NCI-H2196 treated with DMSO at 0.1 percent for 48 hours (cell line): ENCODE measurements around the gene GRK1.

Experiments
- DNase-seq: peaks from one replicate; lab custom pipeline; 2025; ENCODE audit not compliant: unreplicated experiment; lab: John Stamatoyannopoulos, UW

The GRK1 gene

GRCh38 chr13:113756441-113757097 lies 89.5 kb downstream of the GRK1 start:
- no peak for DNase-seq

- peak; percentile 3 for DNase-seq
These were observed 91.9 kb downstream of the GRK1 start, which contains the start of gene TMEM255B for GRCh38 chr13:113758651-113759524. Gene TMEM255B (plus strand): TSS chr13:113759226. CDS start chr13:113759270, 44 bp downstream.

GRCh38 chr13:113759525-113760137 lies 92.6 kb downstream of the GRK1 start:
- DNase-seq = no peak

GRCh38 chr13:113761136-113761535 lies 94.1 kb downstream of the GRK1 start:
- no peak for DNase-seq

GRCh38 chr13:113762075-113762474 lies 95.1 kb downstream of the GRK1 start:
- DNase-seq = no peak

- DNase-seq = no peak
These were observed 95.5 kb downstream of the GRK1 start for GRCh38 chr13:113762538-113762937.

- DNase-seq = no peak
These were observed 96.2 kb downstream of the GRK1 start for GRCh38 chr13:113763254-113763653.

GRCh38 chr13:113763961-113764792 lies 97.2 kb downstream of the GRK1 start:
- no peak for DNase-seq

GRCh38 chr13:113764793-113765563 lies 98.0 kb downstream of the GRK1 start:
- DNase-seq = no peak

GRCh38 chr13:113765564-113765910 lies 98.5 kb downstream of the GRK1 start:
- DNase-seq = no peak

- no peak for DNase-seq
These were observed 99.2 kb downstream of the GRK1 start for GRCh38 chr13:113766035-113766800.

- no peak for DNase-seq
These were observed 100.3 kb downstream of the GRK1 start for GRCh38 chr13:113767366-113767765.

GRCh38 chr13:113768018-113768905 lies 101.2 kb downstream of the GRK1 start:
- DNase-seq = no peak

- no peak for DNase-seq
These were observed 102.1 kb downstream of the GRK1 start for GRCh38 chr13:113769106-113769505.

GRCh38 chr13:113769881-113770280 lies 102.9 kb downstream of the GRK1 start:
- no peak for DNase-seq

GRCh38 chr13:113770441-113770840 lies 103.4 kb downstream of the GRK1 start:
- no peak for DNase-seq

GRCh38 chr13:113770937-113771336 lies 103.9 kb downstream of the GRK1 start:
- DNase-seq = no peak

- no peak for DNase-seq
These were observed 104.8 kb downstream of the GRK1 start for GRCh38 chr13:113771709-113772331.
